Adrenal gland (tissue), 12 donors: ENCODE data around the gene PDIA2. TPM values are rescaled to one million over a fixed set of nuclear protein-coding genes. Genes with fewer than 3 reads are reported as not detected.
"Not testable (repeated sequence)": the region's sequence is repeated elsewhere in the genome, so short reads cannot be mapped to it uniquely, and the experiment has no call there.

Source experiments
- DNase-seq, 7 donors: peaks; one replicate each; pipeline ENCODE4 v3.0.0-alpha.2; 2019 to 2020
- H3K27ac ChIP-seq, 5 donors: fragments of 200-600 bp; sonication (generic) in 4 of 5; 1 replicate in 3 of 5; 2 replicates in 2 of 5; pipeline versions ENCODE4 v1.5.1 to v1.8.0; 2016 to 2020; ENCODE audit warnings: mild to moderate bottlenecking in 1 of 5
- H3K27me3 ChIP-seq: fragments of 200-600 bp; 2 replicates; pipeline ENCODE4 v1.8.0; 2021
- H3K36me3 ChIP-seq, 2 donors: fragments of 200-600 bp; replicated peaks in 1 of 2; 1 replicate in 1 of 2; 2 replicates in 1 of 2; pipeline versions ENCODE4 v1.5.1 to v1.8.0; 2018 to 2022
- H3K4me1 ChIP-seq, 2 donors: fragments of 200-600 bp; replicated peaks in 1 of 2; 1 replicate in 1 of 2; 2 replicates in 1 of 2; pipeline versions ENCODE4 v1.5.1 to v1.8.0; 2018 to 2021
- H3K4me3 ChIP-seq, 4 donors: fragments of 200-600 bp; sonication (generic) in 3 of 4; one replicate each; pipeline ENCODE4 v1.5.1; 2016 to 2018
- H3K9me3 ChIP-seq, 3 donors: fragments of 200-600 bp; sonication (generic) in 1 of 3; replicated peaks in 1 of 3; 1 replicate in 2 of 3; 2 replicates in 1 of 3; pipeline versions ENCODE4 v1.5.1 to v1.8.0; 2016 to 2021
- POLR2A ChIP-seq, 2 donors: fragments of 450-650 bp; IDR thresholded peaks; one replicate each; pipeline ENCODE4 v1.6.1; 2017; ENCODE audit warnings: antibody characterized with exemption in 2 of 2, mild to moderate bottlenecking in 2 of 2, moderate library complexity in 1 of 2
- WGBS, 4 donors: extraction: QIAGEN DNeasy Blood & Tissue Kit in 2 of 4; methylation state at CpG; one replicate each; pipeline versions ENCODE4 v1.1.5 to v1.1.7; 2013 to 2017; 5-methylcytosine and 5-hydroxymethylcytosine counted together
- intact Hi-C, 2 donors: fragments of 100-400 bp; cut with DNase I; formaldehyde crosslinking; loops; one replicate each; pipeline versions ENCODE4 v1.14.1 to v1.15.0; 2022 to 2023
- polyA plus RNA-seq, 3 donors: library from polyadenylated mRNA; stranded (reverse); fragments of 200-250 nt in 2 of 3; fragments of 350-450 nt in 1 of 3; fragmentation: Illumina TruSeq in 1 of 3; extraction: RNeasy Lipid Tissue Mini Kit (QIAGEN cat#74804) in 1 of 3; gene quantifications; one replicate each; pipeline ENCODE4 v1.2.3, GENCODE V29; 2013 to 2014
- total RNA-seq, 9 donors: library from RNA; depleted of rRNA in 4 of 9; stranded (reverse); fragments of >200 nt in 4 of 9; fragments of 120-200 nt in 1 of 9; fragmentation: NEBNext Ultra II Directional in 1 of 9; extraction: Animal tissue kit (Norgen Biotek cat#: 25700) in 1 of 9; gene quantifications; one replicate each; pipeline versions ENCODE4 v1.1.0 to v1.2.4, GENCODE V29; 2013 to 2023
- TF ChIP-seq, protein P1 (sequence below), 6 experiments: fragments of 450-650 bp in 4 of 6; fragments of 200-600 bp in 2 of 6; sonication (generic) in 1 of 6; IDR thresholded peaks; 1 replicate in 5 of 6; 2 replicates in 1 of 6; pipeline versions ENCODE4 v1.5.1 to v1.8.0; 2016 to 2021; ENCODE audit warnings: antibody characterized with exemption in 6 of 6, mild to moderate bottlenecking in 2 of 6, moderate library complexity in 1 of 6
- donor health status: healthy with polysubstance abuse.
- donor health status: Bipolar disorder and iron deficiency.
- donor health status: DM: yes; HTN: yes; CAD: no.
- donor health status: DM: no; HTN: no; CAD: no.
- donor health status: DM: no; HTN: no; CAD: no.
- donor health status: DM: yes; HTN: yes; CAD: no.

Gene PDIA2
- total and polyA plus RNA-seq, 12 donors = 0.28 to 9.7 (median 0.86) TPM; not detected in 4

DNA sequence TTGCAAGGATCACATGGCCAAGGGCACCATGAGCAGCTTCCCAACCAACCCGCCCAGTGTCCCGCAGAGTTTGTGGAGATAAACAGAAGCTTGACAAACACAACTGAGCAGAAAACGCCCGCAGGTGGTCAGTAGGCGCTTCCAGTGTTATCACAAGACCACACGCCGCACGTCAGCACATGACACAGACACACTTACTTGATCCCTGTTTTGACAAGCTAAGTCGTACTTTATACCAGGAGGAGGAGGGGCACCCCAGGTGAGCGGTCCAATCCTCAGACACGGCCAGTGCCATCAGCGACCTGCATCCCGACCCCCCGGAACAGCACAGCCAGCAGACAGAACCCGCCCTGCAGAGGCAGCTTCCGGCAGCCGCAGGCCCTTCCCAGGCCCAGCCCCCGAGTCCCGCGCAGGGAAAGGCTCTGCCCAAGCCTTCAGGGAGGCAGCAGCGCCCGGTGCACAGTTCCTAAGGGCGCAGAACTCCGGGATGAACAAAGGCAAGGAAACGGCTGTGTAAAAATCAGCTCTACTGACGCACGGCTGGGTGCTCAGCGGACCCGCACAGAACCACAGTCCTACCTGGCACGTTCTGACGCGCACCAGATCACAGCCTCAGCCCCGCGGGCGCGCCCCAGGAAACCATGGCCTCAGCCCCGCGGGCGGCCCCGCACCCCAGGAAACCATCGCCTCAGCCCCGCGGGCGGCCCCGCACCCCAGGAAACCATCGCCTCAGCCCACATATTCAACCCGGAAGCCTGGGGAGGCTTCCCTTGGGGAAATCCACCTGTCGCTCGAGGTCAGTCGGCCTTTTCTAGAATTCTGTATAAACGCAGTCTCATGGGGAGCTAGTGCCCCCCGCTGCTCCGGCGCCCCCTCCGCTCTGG, 41.7 kb downstream of the PDIA2 start:
- no peak for DNase-seq
- Histone ChIP-seq H3K9me3 (no peaks in the 10 kb centered on the region), H3K36me3 (no peaks in the 10 kb centered on the region), H3K27me3 (no peaks in the 10 kb centered on the region), H3K27ac (no peak overlapping the region), H3K4me1 (peaks cover 14 to 16% of the 10 kb centered on the region in 2 donors), H3K4me3 (no peak overlapping the region)
- intact Hi-C loops = no loop called here
- 72 to 84% (median 79%) methylated on average over 38 to 55 of the region's 55 CpGs for WGBS, 4 donors
- TF ChIP-seq POLR2A (IDR thresholded peaks at IDR 0.05) = no peak
- TF ChIP-seq, protein P1, sequence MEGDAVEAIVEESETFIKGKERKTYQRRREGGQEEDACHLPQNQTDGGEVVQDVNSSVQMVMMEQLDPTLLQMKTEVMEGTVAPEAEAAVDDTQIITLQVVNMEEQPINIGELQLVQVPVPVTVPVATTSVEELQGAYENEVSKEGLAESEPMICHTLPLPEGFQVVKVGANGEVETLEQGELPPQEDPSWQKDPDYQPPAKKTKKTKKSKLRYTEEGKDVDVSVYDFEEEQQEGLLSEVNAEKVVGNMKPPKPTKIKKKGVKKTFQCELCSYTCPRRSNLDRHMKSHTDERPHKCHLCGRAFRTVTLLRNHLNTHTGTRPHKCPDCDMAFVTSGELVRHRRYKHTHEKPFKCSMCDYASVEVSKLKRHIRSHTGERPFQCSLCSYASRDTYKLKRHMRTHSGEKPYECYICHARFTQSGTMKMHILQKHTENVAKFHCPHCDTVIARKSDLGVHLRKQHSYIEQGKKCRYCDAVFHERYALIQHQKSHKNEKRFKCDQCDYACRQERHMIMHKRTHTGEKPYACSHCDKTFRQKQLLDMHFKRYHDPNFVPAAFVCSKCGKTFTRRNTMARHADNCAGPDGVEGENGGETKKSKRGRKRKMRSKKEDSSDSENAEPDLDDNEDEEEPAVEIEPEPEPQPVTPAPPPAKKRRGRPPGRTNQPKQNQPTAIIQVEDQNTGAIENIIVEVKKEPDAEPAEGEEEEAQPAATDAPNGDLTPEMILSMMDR (IDR thresholded peaks at IDR 0.05) = no peak

DNA sequence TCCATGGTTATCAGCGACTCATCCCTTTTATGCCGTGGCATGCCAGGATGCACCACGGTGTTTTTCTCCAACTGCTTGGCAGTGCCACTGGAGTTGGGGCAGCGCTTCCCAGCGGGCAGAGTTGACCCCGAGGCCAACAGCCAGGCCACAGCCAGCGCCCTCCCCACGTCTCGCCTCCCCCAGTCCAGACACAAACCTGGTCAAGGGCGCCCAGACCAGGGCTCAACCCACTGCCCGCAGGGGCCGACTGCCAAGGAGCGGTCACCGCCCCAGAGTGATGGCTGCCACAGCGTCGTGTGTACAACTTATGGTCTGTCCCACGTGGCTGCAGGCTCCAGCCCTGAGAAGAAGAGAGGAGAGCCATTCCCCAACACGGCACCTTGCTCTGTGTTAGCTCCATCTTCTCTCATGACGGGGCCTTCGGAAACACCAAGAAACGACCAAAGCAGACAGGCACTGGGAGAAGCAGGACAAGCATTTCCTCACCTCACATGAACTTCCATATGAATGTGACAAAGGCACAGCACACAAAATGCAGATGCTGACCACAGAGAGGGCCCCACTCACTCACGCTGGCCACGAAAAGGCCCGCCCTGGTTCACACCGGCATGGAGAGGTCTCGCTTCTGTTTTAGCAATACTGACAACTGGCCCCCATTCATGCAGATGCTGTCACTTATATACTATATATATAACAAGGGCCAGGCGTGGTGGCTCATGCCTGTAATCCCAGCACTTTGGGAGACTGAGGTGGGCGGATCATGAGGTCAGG, 42.6 kb downstream of the PDIA2 start:
- TF ChIP-seq POLR2A (IDR thresholded peaks at IDR 0.05) = no peak
- TF ChIP-seq, protein P1 (IDR thresholded peaks at IDR 0.05) = no peak
- DNase-seq = no peak
- WGBS, 4 donors = 87 to 91% (median 89%) methylated on average over 18 to 28 of the region's 28 CpGs
- Histone ChIP-seq H3K27me3 (no peaks in the 10 kb centered on the region), H3K9me3 (no peaks in the 10 kb centered on the region), H3K27ac (no peak overlapping the region), H3K36me3 (no peaks in the 10 kb centered on the region), H3K4me1 (peaks cover 14 to 16% of the 10 kb centered on the region in 2 donors), H3K4me3 (no peak overlapping the region)
- intact Hi-C loops = no loop called here

DNA sequence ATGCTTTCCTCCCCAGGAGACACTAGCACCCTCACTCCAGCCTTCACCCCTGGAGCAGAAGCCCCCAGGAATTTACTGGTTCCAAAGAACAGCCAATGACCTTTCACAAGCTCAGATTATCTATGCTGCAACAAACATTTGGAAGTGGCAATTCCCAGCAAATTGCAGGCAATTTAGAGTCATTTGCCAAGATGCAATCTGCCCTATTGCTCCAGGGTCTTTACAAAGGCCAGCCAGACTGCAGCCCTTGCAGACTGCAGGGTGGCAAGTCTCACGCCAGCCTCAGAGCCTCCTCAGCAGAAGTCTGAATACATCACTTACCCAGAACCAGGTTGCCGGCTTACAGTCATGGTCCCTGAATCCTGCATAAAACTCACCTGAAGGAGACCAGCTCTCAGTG, 47.8 kb downstream of the PDIA2 start:
- WGBS, 4 donors = 61 to 74% (median 67%) methylated on average over 2 of the region's 2 CpGs; no CpG with 5 or more reads in 1 of the 4 donors
- intact Hi-C loops = no loop called here

DNA sequence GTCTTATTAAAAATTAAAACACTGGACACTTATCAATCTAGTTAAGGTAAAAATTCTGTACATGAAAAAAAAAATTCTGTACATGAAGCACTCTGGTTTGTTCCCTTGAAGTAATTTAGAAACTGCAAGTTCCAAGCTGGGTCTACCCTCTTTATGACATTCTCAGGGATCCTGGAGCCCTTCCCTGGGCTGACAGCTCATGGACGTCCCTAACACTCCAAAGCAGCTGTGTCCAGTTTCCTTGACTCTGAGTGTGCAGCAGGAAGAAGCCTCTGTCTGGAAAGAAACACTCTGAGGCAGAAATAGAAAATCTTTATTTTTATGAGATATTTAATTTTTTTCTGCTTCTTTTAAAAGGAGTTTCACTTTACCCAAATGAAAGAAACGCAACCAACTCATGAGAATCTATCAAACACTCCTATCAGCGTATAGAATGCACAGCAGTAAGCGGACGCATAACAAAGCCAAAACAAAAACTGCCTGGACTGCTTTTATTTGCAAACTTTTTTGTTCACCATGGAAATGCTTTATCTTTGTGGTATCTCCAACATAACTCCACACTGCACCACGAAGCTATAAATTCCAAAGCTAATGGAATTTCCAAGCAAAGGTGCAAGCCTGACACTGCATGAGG, 48.3 kb downstream of the PDIA2 start:
- H3K4me3 ChIP-seq, intact Hi-C loops, H3K27ac ChIP-seq, H3K9me3 ChIP-seq, H3K36me3 ChIP-seq, H3K27me3 ChIP-seq: not testable (repeated sequence)
- H3K4me1 ChIP-seq = peaks cover 14 to 29% of the 10 kb centered on the region in 2 donors
- 69 to 73% (median 71%) methylated on average over 6 of the region's 6 CpGs for WGBS, 4 donors
- peak in 1 of 7 donors; percentile 41 for DNase-seq

More for the DNA sequence above, 47.8 kb downstream of the PDIA2 start:
- H3K36me3 ChIP-seq = no peaks in the 10 kb centered on the region
- peaks cover 14 to 29% of the 10 kb centered on the region in 2 donors for H3K4me1 ChIP-seq
- no peak for DNase-seq
- H3K4me3 ChIP-seq = no peak overlapping the region
- H3K27ac ChIP-seq = no peak overlapping the region
- no peaks in the 10 kb centered on the region for H3K27me3 ChIP-seq
- H3K9me3 ChIP-seq = no peaks in the 10 kb centered on the region
- no peak for TF ChIP-seq POLR2A (IDR thresholded peaks at IDR 0.05)
- TF ChIP-seq, protein P1 (IDR thresholded peaks at IDR 0.05) = no peak
